CD4-positive, CD25-positive, alpha-beta regulatory T cell (primary cell): ENCODE results near the gene PLEKHA5. TPM values are rescaled to one million over a fixed set of nuclear protein-coding genes. Genes with fewer than 3 reads are reported as not detected.
"Not testable (repeated sequence)": the region's sequence is repeated elsewhere in the genome, so short reads cannot be mapped to it uniquely, and the experiment has no call there.

ENCODE experiments used
- ATAC-seq, 2 donors: fragments of 150-1000 bp; cut with Tn5 transposase; one replicate each; pipeline ENCODE4 v1.10.0; 2021; ENCODE audit warnings: low read depth in 2 of 2, moderate number of reproducible peaks in 2 of 2, moderate library complexity in 1 of 2
- DNase-seq, 3 donors: peaks; one replicate each; pipeline versions ENCODE4 v3.0.0 to v3.0.0-alpha.2; 2012 to 2022; ENCODE audit warnings: mixed read lengths in 1 of 3
- H3K27ac ChIP-seq: one replicate; pipeline ENCODE4 v1.7.0; 2013; ENCODE audit warnings: mild to moderate bottlenecking, low read length; ENCODE audit not compliant: insufficient read depth, poor library complexity, severe bottlenecking
- H3K27me3 ChIP-seq: one replicate; pipeline ENCODE4 v1.7.0; 2013; ENCODE audit warnings: low read length; ENCODE audit not compliant: control insufficient read depth, insufficient read depth
- H3K36me3 ChIP-seq: one replicate; pipeline ENCODE4 v1.7.0; 2013; ENCODE audit warnings: mild to moderate bottlenecking, low read length, moderate library complexity; ENCODE audit not compliant: control insufficient read depth, insufficient read depth
- H3K4me1 ChIP-seq: 2 replicates; pipeline ENCODE4 v1.7.0; 2013; ENCODE audit warnings: mild to moderate bottlenecking, low read length; ENCODE audit not compliant: insufficient read depth, control insufficient read depth, poor library complexity, severe bottlenecking
- H3K4me3 ChIP-seq: one replicate; pipeline ENCODE4 v1.7.0; 2013; ENCODE audit warnings: low read depth, mild to moderate bottlenecking, low read length, moderate library complexity
- H3K9me3 ChIP-seq, 2 experiments: 1 replicate in 1 of 2; 2 replicates in 1 of 2; pipeline ENCODE4 v1.7.0; 2013; ENCODE audit warnings: low read length in 2 of 2, mild to moderate bottlenecking in 1 of 2, moderate library complexity in 1 of 2; ENCODE audit not compliant: control insufficient read depth in 2 of 2
- H3K27ac Mint-ChIP-seq, 3 donors: one replicate each; pipeline ENCODE4 v1.8.0; 2020 to 2022; ENCODE audit warnings: mild to moderate bottlenecking in 3 of 3, mixed read lengths in 3 of 3, moderate library complexity in 2 of 3
- H3K27me3 Mint-ChIP-seq: one replicate; pipeline ENCODE4 v1.8.0; 2022; ENCODE audit warnings: mild to moderate bottlenecking, mixed read lengths
- H3K36me3 Mint-ChIP-seq: one replicate; pipeline ENCODE4 v1.8.0; 2020; ENCODE audit warnings: mixed read lengths
- H3K4me1 Mint-ChIP-seq, 4 donors: one replicate each; pipeline ENCODE4 v1.8.0; 2020 to 2022; ENCODE audit warnings: mixed read lengths in 4 of 4, mild to moderate bottlenecking in 1 of 4
- H3K4me3 Mint-ChIP-seq, 4 donors: one replicate each; pipeline ENCODE4 v1.8.0; 2020 to 2022; ENCODE audit warnings: mild to moderate bottlenecking in 4 of 4, mixed read lengths in 4 of 4, moderate library complexity in 3 of 4
- H3K9me3 Mint-ChIP-seq, 7 donors: one replicate each; pipeline ENCODE4 v1.8.0; 2020 to 2022; ENCODE audit warnings: mixed read lengths in 7 of 7, mild to moderate bottlenecking in 3 of 7, moderate library complexity in 2 of 7
- polyA plus RNA-seq, 4 donors: library from polyadenylated mRNA; unstranded; fragments of 300-500 nt; fragmentation: Illumina TruSeq; gene quantifications; one replicate each; pipeline ENCODE4 v1.2.3, GENCODE V29; 2021
- total RNA-seq: library from RNA; stranded (reverse); gene quantifications from one replicate; pipeline ENCODE4 v1.2.3, GENCODE V29; 2022

PLEKHA5 gene
- total and polyA plus RNA-seq, 5 donors from 2014 or later, result 1.2 to 14.7 (median 2.9) TPM

DNA sequence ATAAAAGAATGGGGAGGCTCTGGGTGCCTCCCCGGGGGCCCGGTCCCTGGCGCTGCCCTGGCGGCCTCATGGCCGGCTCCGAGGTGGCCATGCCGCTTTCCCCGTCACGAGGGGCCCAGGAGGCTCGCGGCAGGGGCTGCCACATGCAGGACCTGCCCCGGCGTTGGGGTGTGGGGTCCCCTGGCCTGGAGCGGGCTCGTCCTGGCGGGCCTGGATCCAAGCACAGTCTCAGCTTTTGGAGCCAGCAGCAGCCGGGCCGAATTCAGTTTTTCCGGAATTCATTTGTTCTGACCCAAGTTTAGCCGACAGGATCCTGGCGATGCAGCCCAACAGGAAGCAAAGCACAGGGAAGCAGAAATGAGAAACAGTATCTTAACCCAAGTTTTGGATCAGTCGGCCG is 283.3 kb downstream of the PLEKHA5 start:
- no peak overlapping the region for H3K4me3 Mint-ChIP-seq
- no peaks in the 10 kb centered on the region for H3K9me3 ChIP-seq
- no peak overlapping the region for H3K4me3 ChIP-seq
- H3K27ac Mint-ChIP-seq, result no peak overlapping the region
- H3K27me3 ChIP-seq, result no peaks in the 10 kb centered on the region
- H3K4me1 ChIP-seq, result no peaks in the 10 kb centered on the region
- DNase-seq (no peak), ATAC-seq (no peak)
- peaks cover 12% of the 10 kb centered on the region for H3K27me3 Mint-ChIP-seq
- no peaks in the 10 kb centered on the region for H3K4me1 Mint-ChIP-seq
- H3K36me3 Mint-ChIP-seq, result no peaks in the 10 kb centered on the region
- no peaks in the 10 kb centered on the region for H3K9me3 Mint-ChIP-seq
- H3K27ac ChIP-seq, result no peak overlapping the region
- no peaks in the 10 kb centered on the region for H3K36me3 ChIP-seq

DNA sequence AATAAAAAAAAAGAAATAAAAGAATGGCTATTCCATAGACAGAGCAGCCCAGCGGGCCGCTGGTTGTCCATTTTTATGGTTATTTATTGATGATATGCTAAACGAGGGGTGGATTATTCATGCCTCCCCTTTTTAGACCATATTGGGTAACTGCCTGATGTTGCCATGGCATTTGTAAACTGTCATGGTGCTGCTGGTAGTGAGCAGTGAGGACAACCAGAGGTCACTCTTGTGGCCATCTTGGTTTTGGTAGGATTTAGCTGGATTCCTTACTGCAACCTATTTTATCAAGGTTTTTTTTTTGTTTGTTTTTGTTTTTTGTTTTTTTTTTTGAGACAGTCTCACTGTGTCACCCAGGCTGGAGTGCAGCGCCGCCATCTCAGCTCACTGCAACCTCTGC is 284.0 kb downstream of the PLEKHA5 start:
- peaks cover 12% of the 10 kb centered on the region for H3K27me3 Mint-ChIP-seq
- not testable (repeated sequence) for H3K27ac ChIP-seq, H3K27ac Mint-ChIP-seq, H3K4me1 Mint-ChIP-seq, H3K36me3 ChIP-seq, H3K4me1 ChIP-seq, H3K27me3 ChIP-seq, H3K4me3 Mint-ChIP-seq, H3K9me3 Mint-ChIP-seq, ATAC-seq, H3K9me3 ChIP-seq, DNase-seq, H3K4me3 ChIP-seq, H3K36me3 Mint-ChIP-seq

DNA sequence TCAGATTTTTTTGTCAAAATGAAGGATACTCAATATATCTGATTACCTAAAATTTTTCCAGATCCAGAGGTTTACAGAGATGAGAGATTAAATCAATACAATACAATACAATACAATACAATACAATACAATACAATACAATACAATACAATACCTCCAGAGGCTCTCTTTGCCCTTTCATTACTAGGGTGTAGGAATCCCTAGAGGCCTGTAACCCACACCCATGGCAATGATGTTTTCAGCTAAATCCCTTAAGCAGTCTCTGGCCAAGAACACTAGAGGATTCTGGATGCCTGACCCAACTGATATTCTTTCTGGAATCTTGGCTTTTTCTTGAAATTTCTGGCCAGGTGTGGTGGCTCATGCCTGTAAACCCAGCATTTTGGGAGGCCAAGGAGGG is 286.0 kb downstream of the PLEKHA5 start:
- no peak overlapping the region for H3K27ac ChIP-seq
- no peak overlapping the region for H3K27ac Mint-ChIP-seq
- H3K4me3 Mint-ChIP-seq, result no peak overlapping the region
- no peaks in the 10 kb centered on the region for H3K36me3 ChIP-seq
- DNase-seq (no peak), ATAC-seq (no peak)
- H3K4me1 ChIP-seq, result no peaks in the 10 kb centered on the region
- H3K9me3 ChIP-seq, result no peaks in the 10 kb centered on the region
- no peak overlapping the region for H3K4me3 ChIP-seq
- no peaks in the 10 kb centered on the region for H3K36me3 Mint-ChIP-seq
- no peaks in the 10 kb centered on the region for H3K9me3 Mint-ChIP-seq
- H3K27me3 ChIP-seq, result no peaks in the 10 kb centered on the region
- peaks cover 7% of the 10 kb centered on the region for H3K27me3 Mint-ChIP-seq
- no peaks in the 10 kb centered on the region for H3K4me1 Mint-ChIP-seq

- Histone ChIP-seq H3K4me3 (no peak overlapping the region), H3K27me3 (no peaks in the 10 kb centered on the region), H3K4me1 (no peaks in the 10 kb centered on the region), H3K36me3 (no peaks in the 10 kb centered on the region), H3K27ac (no peak overlapping the region), H3K9me3 (no peaks in the 10 kb centered on the region)
- no peak overlapping the region for H3K4me3 Mint-ChIP-seq
- H3K27me3 Mint-ChIP-seq, result no peaks in the 10 kb centered on the region
- H3K36me3 Mint-ChIP-seq, result peaks cover 3% of the 10 kb centered on the region
- H3K27ac Mint-ChIP-seq, result peak overlapping the region in 1 of 3 donors; percentile 74
- H3K9me3 Mint-ChIP-seq, result peaks cover 0 to under 1% (median 0%) of the 10 kb centered on the region in 7 donors
- ATAC-seq (no peak), DNase-seq (no peak)
- H3K4me1 Mint-ChIP-seq, result no peaks in the 10 kb centered on the region
Observed at GRCh38 chr12:19419086-19419485, 289.6 kb downstream of the PLEKHA5 start.

- DNase-seq (peak in 1 of 3 donors; percentile 65), ATAC-seq (no peak)
- H3K36me3 ChIP-seq, result no peaks in the 10 kb centered on the region
- no peaks in the 10 kb centered on the region for H3K9me3 ChIP-seq
- no peak overlapping the region for H3K4me3 ChIP-seq
- no peaks in the 10 kb centered on the region for H3K4me1 ChIP-seq
- Mint-ChIP-seq H3K27ac (no peak overlapping the region), H3K4me1 (no peaks in the 10 kb centered on the region), H3K9me3 (peaks cover 0 to 2% (median 0%) of the 10 kb centered on the region in 7 donors), H3K4me3 (no peak overlapping the region), H3K27me3 (no peaks in the 10 kb centered on the region), H3K36me3 (peaks cover 4% of the 10 kb centered on the region)
- H3K27ac ChIP-seq, result no peak overlapping the region
- no peaks in the 10 kb centered on the region for H3K27me3 ChIP-seq
Observed at GRCh38 chr12:19421503-19422282, 292.2 kb downstream of the PLEKHA5 start.

DNA sequence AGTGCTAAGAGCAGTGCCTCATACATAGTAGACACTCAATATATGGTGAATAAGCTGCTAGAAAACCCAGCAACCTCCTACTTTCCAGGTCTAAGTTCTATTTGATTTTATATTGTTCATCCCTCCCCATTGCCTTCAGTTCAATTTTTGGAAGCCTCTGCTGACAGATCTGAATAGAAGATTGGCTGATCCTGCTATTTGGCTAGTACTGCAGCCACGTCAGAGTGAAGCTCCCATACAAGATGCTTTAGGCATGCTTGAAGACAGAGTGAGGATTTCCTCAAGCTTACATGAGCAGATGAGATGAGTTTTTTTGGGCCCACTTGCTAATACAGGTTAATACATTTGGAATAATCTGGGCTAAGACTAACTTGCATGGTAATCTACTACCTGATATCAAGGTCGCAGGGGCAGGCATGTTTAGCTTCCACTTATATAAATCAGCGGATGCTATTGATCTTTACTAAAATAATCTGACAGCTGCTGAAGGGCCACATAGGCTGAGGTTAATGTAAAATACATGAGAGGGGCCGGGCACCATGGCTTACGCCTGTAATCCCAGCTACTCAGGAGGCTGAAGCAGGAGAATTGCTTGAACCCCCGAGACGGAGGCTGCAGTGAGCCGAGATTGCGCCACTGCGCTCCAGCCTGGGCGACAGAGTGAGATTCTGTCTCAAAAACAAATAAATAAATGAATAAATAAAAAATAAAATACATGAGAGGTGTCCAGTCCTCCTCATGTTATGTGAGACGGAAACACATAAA is 293.8 kb downstream of the PLEKHA5 start:
- ATAC-seq, result no peak
- DNase-seq, result no peak
- H3K4me3 Mint-ChIP-seq, result no peak overlapping the region
- Histone ChIP-seq H3K27ac (no peak overlapping the region), H3K4me3 (no peak overlapping the region), H3K36me3 (no peaks in the 10 kb centered on the region), H3K27me3 (no peaks in the 10 kb centered on the region), H3K4me1 (no peaks in the 10 kb centered on the region), H3K9me3 (no peaks in the 10 kb centered on the region)
- H3K27me3 Mint-ChIP-seq, result no peaks in the 10 kb centered on the region
- H3K4me1 Mint-ChIP-seq, result peaks cover 0 to 2% (median 0%) of the 10 kb centered on the region in 4 donors
- peaks cover 0 to 2% (median 0%) of the 10 kb centered on the region in 7 donors for H3K9me3 Mint-ChIP-seq
- no peak overlapping the region for H3K27ac Mint-ChIP-seq
- H3K36me3 Mint-ChIP-seq, result peaks cover 4% of the 10 kb centered on the region
